Activated T-cell treated with anti-CD3 and anti-CD28 coated beads, Interleukin-2, amount 50 U/mL, for 4 hours (primary cell): ENCODE measurements around the gene KDM4B. TPM values are rescaled to one million over a fixed set of nuclear protein-coding genes. Genes with fewer than 3 reads are reported as not detected.

Experiments
- ATAC-seq, 2 donors: fragments of 200-7000 bp; cut with Tn5 transposase; one replicate each; pipeline ENCODE4 v1.10.0; 2021
- DNase-seq: peaks from one replicate; pipeline ENCODE4 v3.0.0-alpha.2; 2020
- H3K27me3 Mint-ChIP-seq: one replicate; pipeline ENCODE4 v1.8.0; 2021; ENCODE audit warnings: low read depth, mixed read lengths
- H3K36me3 Mint-ChIP-seq: one replicate; pipeline ENCODE4 v1.8.0; 2022; ENCODE audit warnings: mixed read lengths; ENCODE audit not compliant: insufficient read depth
- H3K4me1 Mint-ChIP-seq: one replicate; pipeline ENCODE4 v1.8.0; 2021; ENCODE audit warnings: low read depth, mixed read lengths
- H3K4me3 Mint-ChIP-seq: one replicate; pipeline ENCODE4 v1.8.0; 2021; ENCODE audit warnings: mild to moderate bottlenecking, moderate library complexity, mixed read lengths
- H3K9me3 Mint-ChIP-seq: one replicate; pipeline ENCODE4 v1.8.0; 2021; ENCODE audit warnings: mixed read lengths
- total RNA-seq, 3 donors: library from RNA; stranded (reverse); gene quantifications; one replicate each; pipeline ENCODE4 v1.2.1, GENCODE V29; 2021

The KDM4B gene
- total RNA-seq, 3 donors from 2014 or later = 13.3 to 18.1 (median 16.7) TPM

DNA sequence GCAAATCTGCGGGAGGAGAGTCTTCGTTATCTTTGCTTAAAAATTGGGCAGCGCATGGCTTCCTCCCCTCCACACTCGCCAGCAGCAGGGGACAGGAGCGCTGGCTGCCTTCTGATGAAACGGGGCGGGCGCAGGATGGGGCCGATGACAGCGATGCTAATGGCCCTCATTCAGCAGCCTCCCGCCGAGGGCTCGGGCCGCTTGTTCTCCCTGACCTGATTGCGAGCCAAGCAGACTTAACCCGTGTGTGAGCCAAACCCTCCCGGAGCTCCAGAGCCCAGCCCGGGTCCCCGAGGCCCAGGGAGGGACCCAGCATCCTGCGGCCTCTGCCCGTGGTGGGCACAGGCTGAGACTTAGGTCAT is 90.3 kb downstream of the KDM4B start:
- no peak for ATAC-seq
- DNase-seq = no peak
- H3K27me3 Mint-ChIP-seq = no peaks in the 10 kb centered on the region
- H3K36me3 Mint-ChIP-seq = peaks cover 30% of the 10 kb centered on the region
- H3K9me3 Mint-ChIP-seq = peaks cover 5% of the 10 kb centered on the region
- no peak overlapping the region for H3K4me3 Mint-ChIP-seq
- no peaks in the 10 kb centered on the region for H3K4me1 Mint-ChIP-seq

GRCh38 chr19:5059793-5060192 is 90.9 kb downstream of the KDM4B start:
- peaks cover 30% of the 10 kb centered on the region for H3K36me3 Mint-ChIP-seq
- H3K27me3 Mint-ChIP-seq = no peaks in the 10 kb centered on the region
- H3K4me1 Mint-ChIP-seq = no peaks in the 10 kb centered on the region
- no peak overlapping the region for H3K4me3 Mint-ChIP-seq
- peaks cover 5% of the 10 kb centered on the region for H3K9me3 Mint-ChIP-seq
- no peak for ATAC-seq
- no peak for DNase-seq

DNA sequence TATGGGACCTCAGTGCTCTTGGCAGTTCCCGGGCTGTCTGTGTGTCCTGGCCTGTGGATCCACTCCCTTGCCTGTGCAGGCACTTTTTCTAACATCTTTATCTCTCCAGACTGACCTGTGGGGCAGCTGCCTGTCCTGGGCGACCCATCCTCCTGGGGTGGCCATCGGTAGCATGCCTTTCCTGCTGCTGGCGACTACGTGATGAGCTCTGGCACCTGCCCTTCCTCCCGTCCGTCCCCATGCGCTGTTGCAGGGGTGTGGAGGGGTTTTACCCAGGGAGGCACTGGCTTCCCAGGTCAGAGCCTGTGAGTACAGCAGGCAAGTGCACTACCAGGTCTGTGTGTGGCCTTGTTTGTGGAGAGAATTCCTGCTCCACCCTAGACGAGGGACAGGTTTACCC is 93.3 kb downstream of the KDM4B start:
- DNase-seq = no peak
- peaks cover 30% of the 10 kb centered on the region for H3K36me3 Mint-ChIP-seq
- H3K27me3 Mint-ChIP-seq = no peaks in the 10 kb centered on the region
- no peak overlapping the region for H3K4me3 Mint-ChIP-seq
- H3K9me3 Mint-ChIP-seq = peaks cover 5% of the 10 kb centered on the region
- no peak for ATAC-seq
- no peaks in the 10 kb centered on the region for H3K4me1 Mint-ChIP-seq

- no peaks in the 10 kb centered on the region for H3K27me3 Mint-ChIP-seq
- no peak overlapping the region for H3K4me3 Mint-ChIP-seq
- H3K36me3 Mint-ChIP-seq = peaks cover 25% of the 10 kb centered on the region
- H3K4me1 Mint-ChIP-seq = no peaks in the 10 kb centered on the region
- H3K9me3 Mint-ChIP-seq = peaks cover 5% of the 10 kb centered on the region
- no peak for ATAC-seq
- DNase-seq = no peak
Observed at GRCh38 chr19:5062799-5063198, 93.9 kb downstream of the KDM4B start.

DNA sequence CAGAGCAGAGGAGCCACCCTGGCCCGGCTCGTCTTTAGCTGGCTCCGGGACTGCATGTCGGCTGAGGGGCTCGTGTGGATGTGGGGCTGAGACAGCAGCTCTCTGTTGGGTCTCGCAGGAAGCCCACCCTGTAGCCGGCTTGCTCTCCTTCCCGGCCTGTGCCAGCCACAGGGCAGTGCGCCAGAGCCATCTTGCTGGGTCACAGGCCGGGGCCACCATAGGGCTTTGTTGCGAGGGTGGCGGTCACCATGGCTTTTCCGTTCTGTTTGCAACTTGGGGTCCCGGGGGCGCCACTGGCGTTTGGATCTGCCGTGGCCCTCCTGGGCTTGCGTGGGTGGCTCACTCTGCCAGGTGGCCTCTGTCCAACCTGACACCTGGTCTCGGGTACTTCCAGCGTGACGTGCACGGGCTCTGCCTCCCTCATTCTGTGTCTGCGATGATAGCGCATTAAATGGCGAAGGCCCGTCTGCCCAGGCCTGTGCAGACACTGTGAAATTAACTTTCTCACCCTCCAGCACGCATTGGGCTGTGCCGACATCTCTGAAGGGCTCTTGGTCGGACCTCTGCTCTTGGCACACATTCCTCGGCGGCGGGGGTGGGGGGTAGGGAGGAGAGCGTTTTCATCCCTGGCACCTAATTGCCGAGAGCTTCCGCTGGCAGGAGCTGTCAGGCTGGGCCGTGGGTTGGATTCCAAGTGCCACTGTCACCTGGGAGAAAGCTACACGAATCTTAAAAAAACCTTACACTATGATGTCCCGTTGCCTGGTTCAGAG is 95.1 kb downstream of the KDM4B start:
- H3K4me1 Mint-ChIP-seq = no peaks in the 10 kb centered on the region
- peaks cover 5% of the 10 kb centered on the region for H3K9me3 Mint-ChIP-seq
- H3K36me3 Mint-ChIP-seq = peaks cover 27% of the 10 kb centered on the region
- H3K4me3 Mint-ChIP-seq = no peak overlapping the region
- ATAC-seq (no peak), DNase-seq (no peak)
- no peaks in the 10 kb centered on the region for H3K27me3 Mint-ChIP-seq

DNA sequence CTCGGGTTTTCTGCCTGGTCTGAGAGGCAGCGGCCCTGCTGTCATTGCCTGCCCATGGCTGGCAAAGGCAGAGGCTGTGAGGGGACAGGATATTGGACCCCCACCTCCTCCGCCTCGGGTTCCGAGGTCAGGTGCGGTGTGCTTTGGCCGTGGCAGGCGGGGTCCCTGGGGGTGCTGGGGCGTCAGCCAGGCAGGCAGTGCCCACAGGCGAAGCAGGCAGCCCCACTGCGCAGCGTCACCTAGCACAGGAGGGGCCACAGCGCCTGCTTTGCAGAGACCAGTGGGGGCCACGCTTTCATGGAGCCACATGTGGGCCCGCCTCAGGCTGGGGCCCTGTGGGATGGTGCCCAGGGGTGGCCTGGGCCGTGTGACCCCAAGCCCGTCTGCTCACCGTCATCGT is 96.0 kb downstream of the KDM4B start:
- no peak overlapping the region for H3K4me3 Mint-ChIP-seq
- H3K4me1 Mint-ChIP-seq = no peaks in the 10 kb centered on the region
- no peak for ATAC-seq
- DNase-seq = no peak
- H3K27me3 Mint-ChIP-seq = no peaks in the 10 kb centered on the region
- H3K9me3 Mint-ChIP-seq = peaks cover 5% of the 10 kb centered on the region
- peaks cover 27% of the 10 kb centered on the region for H3K36me3 Mint-ChIP-seq

DNA sequence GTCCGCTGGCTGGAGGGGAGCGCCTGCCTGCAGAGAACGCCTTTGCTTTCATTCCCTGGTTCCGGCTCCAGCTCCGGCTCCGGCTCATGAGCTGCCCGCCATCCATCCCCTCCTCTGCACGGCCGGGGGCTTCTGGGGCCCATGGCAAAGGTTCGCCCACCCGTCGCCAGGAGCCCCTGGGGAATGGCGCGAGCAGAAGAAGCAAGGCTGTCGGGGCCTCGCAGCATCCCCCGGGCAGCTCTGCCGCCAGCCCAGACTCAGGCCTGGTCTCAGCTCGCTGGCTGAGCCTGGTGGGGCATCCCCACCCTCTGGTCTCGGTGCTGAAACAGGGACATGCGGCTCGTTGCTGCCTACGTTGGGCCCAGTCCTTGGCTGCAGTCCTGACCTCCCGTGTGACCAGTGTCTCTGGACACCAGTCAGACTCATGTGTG is 96.8 kb downstream of the KDM4B start:
- Mint-ChIP-seq H3K9me3 (peaks cover 5% of the 10 kb centered on the region), H3K4me1 (no peaks in the 10 kb centered on the region), H3K4me3 (no peak overlapping the region), H3K36me3 (peaks cover 27% of the 10 kb centered on the region), H3K27me3 (no peaks in the 10 kb centered on the region)
- no peak for DNase-seq
- ATAC-seq = no peak

DNA sequence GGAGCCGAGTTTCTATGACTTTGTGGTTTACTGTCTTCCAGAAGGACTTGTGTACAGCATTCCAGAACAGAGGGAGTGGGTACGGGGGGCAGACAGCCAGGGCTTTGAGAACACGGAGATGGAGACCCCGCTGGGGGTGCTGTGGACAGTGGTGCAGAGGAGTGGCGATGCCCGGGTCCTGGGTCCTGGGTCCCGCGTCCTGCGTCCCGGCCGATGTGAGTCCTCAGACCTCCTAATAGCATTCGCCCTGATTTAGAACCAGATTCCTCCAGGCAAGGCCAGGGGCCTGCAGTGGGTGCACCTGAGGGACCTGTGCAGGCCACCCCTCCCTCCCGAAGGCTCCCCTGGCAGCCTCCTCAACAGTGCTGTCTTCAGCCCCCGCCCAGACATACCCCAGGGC is 97.9 kb downstream of the KDM4B start:
- peaks cover 23% of the 10 kb centered on the region for H3K36me3 Mint-ChIP-seq
- peaks cover 5% of the 10 kb centered on the region for H3K9me3 Mint-ChIP-seq
- H3K4me3 Mint-ChIP-seq = no peak overlapping the region
- no peak for ATAC-seq
- no peak for DNase-seq
- H3K4me1 Mint-ChIP-seq = no peaks in the 10 kb centered on the region
- no peaks in the 10 kb centered on the region for H3K27me3 Mint-ChIP-seq

DNA sequence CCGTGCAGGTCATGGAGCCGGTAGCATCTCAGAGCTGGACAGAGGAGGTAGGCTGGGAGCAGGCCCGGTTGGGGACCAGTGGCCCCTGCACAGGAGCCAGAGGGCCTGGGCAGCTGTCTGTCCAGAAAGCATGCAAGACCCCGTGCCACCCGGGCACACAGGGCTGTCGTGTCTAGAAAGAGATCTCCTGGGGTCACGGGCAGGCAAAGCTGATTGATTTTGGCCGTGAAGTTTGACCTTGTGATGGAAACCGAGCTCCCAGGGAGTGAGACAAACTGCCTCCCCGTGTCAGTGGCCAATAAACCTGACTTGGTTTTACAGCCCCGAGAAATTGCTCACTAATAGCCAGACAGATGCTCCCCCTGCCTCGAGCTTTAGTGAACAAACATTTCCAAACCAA is 98.8 kb downstream of the KDM4B start:
- H3K9me3 Mint-ChIP-seq = no peaks in the 10 kb centered on the region
- H3K27me3 Mint-ChIP-seq = no peaks in the 10 kb centered on the region
- no peak overlapping the region for H3K4me3 Mint-ChIP-seq
- DNase-seq (no peak), ATAC-seq (no peak)
- H3K4me1 Mint-ChIP-seq = no peaks in the 10 kb centered on the region
- peaks cover 17% of the 10 kb centered on the region for H3K36me3 Mint-ChIP-seq

DNA sequence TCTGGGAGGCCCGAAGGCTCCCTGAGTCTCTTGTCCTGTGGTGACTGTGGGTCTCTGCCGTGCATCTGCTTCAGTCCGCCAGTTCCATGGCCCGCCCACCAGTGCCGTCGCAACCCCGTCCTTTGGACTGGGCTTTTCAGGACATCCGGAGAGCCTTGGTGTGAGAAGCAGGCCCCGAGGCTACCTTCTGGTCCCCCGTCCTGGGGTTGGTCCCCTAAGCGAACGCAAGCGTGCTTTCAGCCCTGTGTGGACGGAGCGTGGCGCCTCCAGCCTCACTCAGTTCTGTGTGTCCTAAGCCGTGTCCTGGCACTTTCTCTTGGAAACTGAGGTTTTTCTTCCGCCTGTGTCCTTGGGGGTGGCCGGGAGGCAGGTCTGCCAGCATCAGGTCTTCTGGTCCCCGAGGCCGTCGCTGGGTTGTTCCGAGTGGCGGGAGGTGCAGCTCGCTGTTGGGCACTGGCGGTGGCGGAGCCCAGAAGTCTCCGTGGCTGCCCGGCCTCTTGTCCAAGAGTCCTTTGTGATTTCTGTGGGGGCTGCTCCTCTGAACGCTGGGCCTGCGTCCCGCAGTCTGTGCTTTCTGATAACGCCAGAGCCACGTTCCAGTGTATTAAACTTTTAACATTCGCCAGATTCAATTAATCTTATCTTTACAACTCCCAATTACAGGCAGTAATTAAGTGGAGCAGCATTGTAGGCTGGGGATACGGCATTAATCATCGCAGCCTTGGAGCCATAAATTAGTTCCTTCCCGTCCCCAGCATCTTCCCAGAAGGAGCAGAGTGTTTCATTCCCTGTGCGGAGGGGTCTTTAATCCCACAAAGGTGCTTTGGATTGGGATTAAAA is 99.5 kb downstream of the KDM4B start:
- peaks cover 13% of the 10 kb centered on the region for H3K36me3 Mint-ChIP-seq
- H3K4me1 Mint-ChIP-seq = peaks cover 2% of the 10 kb centered on the region
- no peak for DNase-seq
- H3K4me3 Mint-ChIP-seq = no peak overlapping the region
- no peaks in the 10 kb centered on the region for H3K27me3 Mint-ChIP-seq
- no peaks in the 10 kb centered on the region for H3K9me3 Mint-ChIP-seq
- ATAC-seq = no peak

- ATAC-seq = no peak
- Mint-ChIP-seq H3K4me3 (no peak overlapping the region), H3K36me3 (peaks cover 11% of the 10 kb centered on the region), H3K27me3 (no peaks in the 10 kb centered on the region), H3K9me3 (no peaks in the 10 kb centered on the region), H3K4me1 (peaks cover 12% of the 10 kb centered on the region)
- no peak for DNase-seq
Observed at GRCh38 chr19:5070331-5070730, 101.4 kb downstream of the KDM4B start.

- H3K4me1 Mint-ChIP-seq = peaks cover 12% of the 10 kb centered on the region
- ATAC-seq (no peak), DNase-seq (no peak)
- H3K4me3 Mint-ChIP-seq = no peak overlapping the region
- H3K36me3 Mint-ChIP-seq = peaks cover 11% of the 10 kb centered on the region
- no peaks in the 10 kb centered on the region for H3K9me3 Mint-ChIP-seq
- H3K27me3 Mint-ChIP-seq = no peaks in the 10 kb centered on the region
Observed at GRCh38 chr19:5070930-5071329, 102.0 kb downstream of the KDM4B start.

GRCh38 chr19:5071579-5071978 is 102.7 kb downstream of the KDM4B start:
- ATAC-seq (no peak), DNase-seq (no peak)
- Mint-ChIP-seq H3K4me3 (no peak overlapping the region), H3K4me1 (peaks cover 12% of the 10 kb centered on the region), H3K36me3 (peaks cover 11% of the 10 kb centered on the region), H3K9me3 (no peaks in the 10 kb centered on the region), H3K27me3 (no peaks in the 10 kb centered on the region)

GRCh38 chr19:5072115-5072514 is 103.2 kb downstream of the KDM4B start:
- no peak for DNase-seq
- H3K27me3 Mint-ChIP-seq = no peaks in the 10 kb centered on the region
- ATAC-seq = no peak
- H3K4me3 Mint-ChIP-seq = no peak overlapping the region
- H3K4me1 Mint-ChIP-seq = peaks cover 12% of the 10 kb centered on the region
- peaks cover 11% of the 10 kb centered on the region for H3K36me3 Mint-ChIP-seq
- H3K9me3 Mint-ChIP-seq = no peaks in the 10 kb centered on the region
